Liver (tissue), 9 donors: ENCODE measurements around the gene CFAP221. TPM values are rescaled to one million over a fixed set of nuclear protein-coding genes. Genes with fewer than 3 reads are reported as not detected.

Experiments
- DNase-seq: peaks from one replicate; pipeline ENCODE4 v3.0.0-alpha.2; 2017; ENCODE audit warnings: low spot score
- H3K27ac ChIP-seq, 2 donors: one replicate each; pipeline ENCODE4 v1.7.0; 2013; ENCODE audit warnings: inconsistent platforms in 2 of 2, low read length in 2 of 2, control low read depth in 1 of 2, low read depth in 1 of 2, mild to moderate bottlenecking in 1 of 2
- H3K27me3 ChIP-seq, 4 donors: one replicate each; pipeline versions ENCODE4 v1.6.1 to v1.7.0; 2013; ENCODE audit warnings: low read length in 3 of 4, inconsistent platforms in 1 of 4, mild to moderate bottlenecking in 1 of 4, moderate library complexity in 1 of 4; ENCODE audit not compliant: control insufficient read depth in 4 of 4, insufficient read depth in 4 of 4
- H3K36me3 ChIP-seq, 4 donors: one replicate each; pipeline versions ENCODE4 v1.6.1 to v1.7.0; 2013; ENCODE audit warnings: low read length in 3 of 4, mild to moderate bottlenecking in 3 of 4, low read depth in 1 of 4, moderate library complexity in 1 of 4; ENCODE audit not compliant: control insufficient read depth in 4 of 4, insufficient read depth in 3 of 4
- H3K4me1 ChIP-seq, 4 donors: one replicate each; pipeline versions ENCODE4 v1.6.1 to v1.7.0; 2013; ENCODE audit warnings: low read length in 3 of 4, mild to moderate bottlenecking in 3 of 4, moderate library complexity in 1 of 4; ENCODE audit not compliant: control insufficient read depth in 4 of 4, insufficient read depth in 4 of 4
- H3K4me3 ChIP-seq, 3 donors: one replicate each; pipeline versions ENCODE4 v1.6.1 to v1.7.0; 2013; ENCODE audit warnings: low read length in 3 of 3, control low read depth in 1 of 3, low read depth in 1 of 3, mild to moderate bottlenecking in 1 of 3
- H3K9ac ChIP-seq, 2 donors: one replicate each; pipeline ENCODE4 v1.7.0; 2013; ENCODE audit warnings: low read length in 2 of 2, mild to moderate bottlenecking in 2 of 2, moderate library complexity in 2 of 2, control low read depth in 1 of 2, low read depth in 1 of 2
- H3K9me3 ChIP-seq, 4 donors: one replicate each; pipeline versions ENCODE4 v1.6.1 to v1.7.0; 2013; ENCODE audit warnings: low read length in 3 of 4; ENCODE audit not compliant: control insufficient read depth in 4 of 4
- ATF3 ChIP-seq: IDR thresholded peaks from 2 replicates; pipeline ENCODE4 v1.6.1; 2016; ENCODE audit warnings: antibody characterized with exemption
- EGR1 ChIP-seq, 2 donors: IDR thresholded peaks; 2 replicates each; pipeline ENCODE4 v1.6.1; 2016 to 2018; ENCODE audit warnings: antibody characterized with exemption in 2 of 2, low read depth in 2 of 2
- JUND ChIP-seq, 2 donors: IDR thresholded peaks; 2 replicates each; pipeline ENCODE4 v1.6.1; 2016; ENCODE audit warnings: antibody characterized with exemption in 2 of 2
- TAF1 ChIP-seq: conservative IDR thresholded peaks from 2 replicates; pipeline ENCODE4 v1.6.1; 2016; ENCODE audit warnings: antibody characterized with exemption, mild to moderate bottlenecking
- YY1 ChIP-seq: IDR thresholded peaks from 2 replicates; pipeline ENCODE4 v1.6.1; 2016; ENCODE audit warnings: antibody characterized with exemption, mild to moderate bottlenecking
- ZBTB33 ChIP-seq: IDR thresholded peaks from 2 replicates; pipeline ENCODE4 v1.6.1; 2016; ENCODE audit warnings: antibody characterized with exemption
- WGBS: extraction: QIAGEN DNeasy Blood & Tissue Kit; methylation state at CpG from one replicate; pipeline ENCODE4 v1.1.7; 2013; 5-methylcytosine and 5-hydroxymethylcytosine counted together
- polyA plus RNA-seq, 2 donors: library from polyadenylated mRNA; stranded (reverse) in 1 of 2; unstranded in 1 of 2; fragments of 200-250 nt in 1 of 2; fragments of >200 nt in 1 of 2; fragmentation: Nextera tagmentation in 1 of 2; extraction: Ambion mirVana in 1 of 2; gene quantifications; one replicate each; pipeline versions ENCODE4 v1.2.1 to v1.2.3, GENCODE V29; 2013 to 2015
- total RNA-seq, 2 donors: library from RNA; depleted of rRNA; stranded (reverse); fragments of >200 nt; gene quantifications; one replicate each; pipeline ENCODE4 v1.2.3, GENCODE V29; 2014
- TF ChIP-seq, protein P1 (sequence below): IDR thresholded peaks from 2 replicates; pipeline ENCODE4 v1.6.1; 2016; ENCODE audit warnings: antibody characterized with exemption
- TF ChIP-seq, protein P2 (sequence below): IDR thresholded peaks from 2 replicates; pipeline ENCODE4 v1.6.1; 2016; ENCODE audit warnings: antibody characterized with exemption, mild to moderate bottlenecking
- TF ChIP-seq, protein P3 (sequence below): fragments of 150-350 bp; IDR thresholded peaks from 2 replicates; pipeline ENCODE4 v1.5.1; 2017; ENCODE audit warnings: improper control_type of control experiment, low read depth, low read length; ENCODE audit not compliant: missing input control
- donor health status: healthy.
- donor health status: healthy.
- donor health status: healthy.
- donor health status: healthy.
- donor health status: healthy.

CFAP221 gene
- total and polyA plus RNA-seq, 4 donors: 0.23 to 3.1 (median 1.2) TPM

GRCh38 chr2:119537792-119538191, 6.5 kb upstream of the CFAP221 start:
- no peak overlapping the region for H3K4me3 ChIP-seq
- H3K4me1 ChIP-seq: no peaks in the 10 kb centered on the region
- H3K9ac ChIP-seq: no peak overlapping the region
- no peaks in the 10 kb centered on the region for H3K36me3 ChIP-seq
- H3K9me3 ChIP-seq: no peaks in the 10 kb centered on the region
- no peak overlapping the region for H3K27ac ChIP-seq
- no peak for DNase-seq
- H3K27me3 ChIP-seq: no peaks in the 10 kb centered on the region
- TF ChIP-seq, protein P1, sequence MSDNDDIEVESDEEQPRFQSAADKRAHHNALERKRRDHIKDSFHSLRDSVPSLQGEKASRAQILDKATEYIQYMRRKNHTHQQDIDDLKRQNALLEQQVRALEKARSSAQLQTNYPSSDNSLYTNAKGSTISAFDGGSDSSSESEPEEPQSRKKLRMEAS: no peak

GRCh38 chr2:119541476-119541875, 2.8 kb upstream of the CFAP221 start:
- DNase-seq: no peak
- H3K4me1 ChIP-seq: peaks cover 0 to 10% (median 5%) of the 10 kb centered on the region in 4 donors
- no peaks in the 10 kb centered on the region for H3K27me3 ChIP-seq
- H3K27ac ChIP-seq: no peak overlapping the region
- H3K4me3 ChIP-seq: no peak overlapping the region
- WGBS: 80% methylated on average over 2 of the region's 2 CpGs
- no peaks in the 10 kb centered on the region for H3K36me3 ChIP-seq
- no peaks in the 10 kb centered on the region for H3K9me3 ChIP-seq
- TF ChIP-seq EGR1 (IDR thresholded peaks at IDR 0.05; ENCODE audit: low read depth in 2 of 2) (no peak), TAF1 (no peak), YY1 (no peak), ATF3 (no peak), JUND (IDR thresholded peaks at IDR 0.05) (no peak), ZBTB33 (no peak)
- TF ChIP-seq, protein P2, sequence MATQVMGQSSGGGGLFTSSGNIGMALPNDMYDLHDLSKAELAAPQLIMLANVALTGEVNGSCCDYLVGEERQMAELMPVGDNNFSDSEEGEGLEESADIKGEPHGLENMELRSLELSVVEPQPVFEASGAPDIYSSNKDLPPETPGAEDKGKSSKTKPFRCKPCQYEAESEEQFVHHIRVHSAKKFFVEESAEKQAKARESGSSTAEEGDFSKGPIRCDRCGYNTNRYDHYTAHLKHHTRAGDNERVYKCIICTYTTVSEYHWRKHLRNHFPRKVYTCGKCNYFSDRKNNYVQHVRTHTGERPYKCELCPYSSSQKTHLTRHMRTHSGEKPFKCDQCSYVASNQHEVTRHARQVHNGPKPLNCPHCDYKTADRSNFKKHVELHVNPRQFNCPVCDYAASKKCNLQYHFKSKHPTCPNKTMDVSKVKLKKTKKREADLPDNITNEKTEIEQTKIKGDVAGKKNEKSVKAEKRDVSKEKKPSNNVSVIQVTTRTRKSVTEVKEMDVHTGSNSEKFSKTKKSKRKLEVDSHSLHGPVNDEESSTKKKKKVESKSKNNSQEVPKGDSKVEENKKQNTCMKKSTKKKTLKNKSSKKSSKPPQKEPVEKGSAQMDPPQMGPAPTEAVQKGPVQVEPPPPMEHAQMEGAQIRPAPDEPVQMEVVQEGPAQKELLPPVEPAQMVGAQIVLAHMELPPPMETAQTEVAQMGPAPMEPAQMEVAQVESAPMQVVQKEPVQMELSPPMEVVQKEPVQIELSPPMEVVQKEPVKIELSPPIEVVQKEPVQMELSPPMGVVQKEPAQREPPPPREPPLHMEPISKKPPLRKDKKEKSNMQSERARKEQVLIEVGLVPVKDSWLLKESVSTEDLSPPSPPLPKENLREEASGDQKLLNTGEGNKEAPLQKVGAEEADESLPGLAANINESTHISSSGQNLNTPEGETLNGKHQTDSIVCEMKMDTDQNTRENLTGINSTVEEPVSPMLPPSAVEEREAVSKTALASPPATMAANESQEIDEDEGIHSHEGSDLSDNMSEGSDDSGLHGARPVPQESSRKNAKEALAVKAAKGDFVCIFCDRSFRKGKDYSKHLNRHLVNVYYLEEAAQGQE: no peak
- TF ChIP-seq, protein P3, sequence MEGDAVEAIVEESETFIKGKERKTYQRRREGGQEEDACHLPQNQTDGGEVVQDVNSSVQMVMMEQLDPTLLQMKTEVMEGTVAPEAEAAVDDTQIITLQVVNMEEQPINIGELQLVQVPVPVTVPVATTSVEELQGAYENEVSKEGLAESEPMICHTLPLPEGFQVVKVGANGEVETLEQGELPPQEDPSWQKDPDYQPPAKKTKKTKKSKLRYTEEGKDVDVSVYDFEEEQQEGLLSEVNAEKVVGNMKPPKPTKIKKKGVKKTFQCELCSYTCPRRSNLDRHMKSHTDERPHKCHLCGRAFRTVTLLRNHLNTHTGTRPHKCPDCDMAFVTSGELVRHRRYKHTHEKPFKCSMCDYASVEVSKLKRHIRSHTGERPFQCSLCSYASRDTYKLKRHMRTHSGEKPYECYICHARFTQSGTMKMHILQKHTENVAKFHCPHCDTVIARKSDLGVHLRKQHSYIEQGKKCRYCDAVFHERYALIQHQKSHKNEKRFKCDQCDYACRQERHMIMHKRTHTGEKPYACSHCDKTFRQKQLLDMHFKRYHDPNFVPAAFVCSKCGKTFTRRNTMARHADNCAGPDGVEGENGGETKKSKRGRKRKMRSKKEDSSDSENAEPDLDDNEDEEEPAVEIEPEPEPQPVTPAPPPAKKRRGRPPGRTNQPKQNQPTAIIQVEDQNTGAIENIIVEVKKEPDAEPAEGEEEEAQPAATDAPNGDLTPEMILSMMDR: no peak
- H3K9ac ChIP-seq: no peak overlapping the region
